GM12892 (cell line): ENCODE measurements around the gene NKX1-2.

ENCODE experiments used
- DNase-seq: peaks from one replicate; pipeline ENCODE4 v3.0.0; 2011; ENCODE audit not compliant: insufficient read length
- FAIRE-seq: peaks from 2 replicates; lab custom pipeline; 2011; peaks lifted over from hg19 to GRCh38; lab: Jason Lieb, UNC
- POLR2A ChIP-seq: IDR thresholded peaks from 2 replicates; pipeline ENCODE4 v1.6.1; 2011; ENCODE audit warnings: low read depth, low read length, control low read depth
- POLR2AphosphoS5 ChIP-seq: IDR thresholded peaks from 2 replicates; pipeline ENCODE4 v1.6.1; 2011; ENCODE audit warnings: low read depth, low read length, control low read depth
- TAF1 ChIP-seq: IDR thresholded peaks from 2 replicates; pipeline ENCODE4 v1.6.1; 2011; ENCODE audit warnings: low read depth, mild to moderate bottlenecking, control low read depth, low read length, borderline replicate concordance

NKX1-2 gene

DNA sequence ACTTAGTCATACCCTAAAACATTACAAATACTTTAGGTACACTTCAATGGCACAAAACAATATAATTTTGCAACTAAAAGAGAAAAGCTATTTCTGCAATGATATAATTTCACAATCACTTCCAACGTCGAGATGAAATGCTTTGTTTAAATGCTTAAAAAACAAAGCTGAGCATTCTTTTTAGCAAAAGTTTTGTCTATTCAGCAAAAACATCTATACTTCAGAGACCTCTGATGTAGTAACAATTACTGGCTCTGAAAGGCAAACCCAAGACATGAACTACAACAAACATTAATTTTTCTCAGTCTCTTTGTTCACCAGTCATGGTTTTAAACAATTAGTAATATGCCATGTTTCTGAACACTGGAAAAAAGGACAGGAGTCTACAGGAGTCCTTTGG, 47.6 kb downstream of the NKX1-2 start:
- TF ChIP-seq POLR2A (no peak), POLR2AphosphoS5 (no peak), TAF1 (no peak)
- DNase-seq, result no peak
- no peak for FAIRE-seq

GRCh38 chr10:124401633-124402032, 48.2 kb downstream of the NKX1-2 start:
- FAIRE-seq (no peak), DNase-seq (no peak)
- no peak for TF ChIP-seq TAF1
- no peak for TF ChIP-seq POLR2A
- TF ChIP-seq POLR2AphosphoS5, result no peak
